ENCODE measurements around the gene PLXNA2.

Gene PLXNA2

DNA sequence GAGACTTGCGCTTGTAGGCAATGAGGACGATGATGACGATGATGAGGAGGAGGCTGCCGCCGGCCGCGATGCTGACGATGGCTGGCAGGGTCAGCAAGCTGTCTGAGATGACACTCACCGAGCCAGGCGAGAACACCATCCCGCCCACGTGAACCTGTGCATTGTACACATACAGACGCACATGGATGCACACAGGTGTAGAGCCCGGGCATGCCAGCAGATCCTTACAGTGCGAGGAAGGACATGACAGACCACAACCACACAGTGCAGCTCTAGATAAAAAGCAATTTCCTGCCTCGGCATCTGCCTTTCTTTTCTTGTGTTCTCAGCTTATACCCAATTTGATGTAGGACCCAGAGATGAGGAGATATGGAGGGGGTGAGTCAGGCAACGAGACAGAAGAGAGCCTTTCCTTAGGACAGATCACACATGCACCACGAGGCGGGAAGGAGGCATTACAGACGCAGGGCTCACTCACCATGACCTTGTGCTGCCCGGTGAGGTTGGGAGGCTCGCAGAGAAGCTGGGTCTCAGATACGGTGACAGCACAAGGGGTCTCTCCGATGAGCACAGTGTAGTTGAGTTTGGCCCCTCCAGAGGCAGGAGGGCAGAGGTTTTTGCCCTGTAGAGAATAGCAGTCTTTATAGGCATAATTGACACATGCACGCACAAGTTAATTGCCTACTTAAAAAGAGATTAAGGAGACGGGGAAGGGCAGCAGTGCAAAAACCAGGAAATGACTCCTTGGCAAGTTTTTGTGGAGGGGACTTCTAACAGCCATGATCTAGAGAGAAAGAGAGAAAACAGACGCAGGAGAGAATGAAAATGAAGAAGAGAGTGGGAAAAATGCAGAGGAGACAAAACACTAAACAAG, 199.4 kb downstream of the PLXNA2 start:
- no peak for DNase-seq (ENCODE audit: low read depth, low spot score)

DNA sequence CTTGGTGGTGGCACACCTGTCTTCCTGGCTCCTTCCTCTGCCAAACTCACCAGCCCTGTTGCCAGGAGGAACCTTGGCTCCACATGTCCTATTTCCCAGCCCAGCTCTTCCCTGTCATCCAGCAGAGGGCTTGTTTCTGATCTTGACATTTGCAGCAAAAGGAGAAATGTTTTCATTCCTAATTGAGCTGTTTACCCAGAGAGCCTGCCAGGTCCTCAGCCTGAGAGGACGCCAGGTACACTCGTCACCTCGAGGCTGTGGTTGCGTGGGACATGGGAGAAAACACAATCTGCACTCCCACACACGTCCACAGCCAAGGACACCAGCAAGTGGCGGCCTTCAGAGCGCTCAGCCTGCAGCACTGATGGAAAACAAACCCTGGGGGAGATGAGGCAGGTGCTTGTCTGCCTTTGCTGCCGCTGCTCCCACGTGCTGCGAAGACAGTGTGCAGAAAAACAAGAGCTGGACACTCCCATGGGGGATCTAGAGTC, 200.4 kb downstream of the PLXNA2 start:
- no peak for DNase-seq (ENCODE audit: low read depth, low spot score)

DNA sequence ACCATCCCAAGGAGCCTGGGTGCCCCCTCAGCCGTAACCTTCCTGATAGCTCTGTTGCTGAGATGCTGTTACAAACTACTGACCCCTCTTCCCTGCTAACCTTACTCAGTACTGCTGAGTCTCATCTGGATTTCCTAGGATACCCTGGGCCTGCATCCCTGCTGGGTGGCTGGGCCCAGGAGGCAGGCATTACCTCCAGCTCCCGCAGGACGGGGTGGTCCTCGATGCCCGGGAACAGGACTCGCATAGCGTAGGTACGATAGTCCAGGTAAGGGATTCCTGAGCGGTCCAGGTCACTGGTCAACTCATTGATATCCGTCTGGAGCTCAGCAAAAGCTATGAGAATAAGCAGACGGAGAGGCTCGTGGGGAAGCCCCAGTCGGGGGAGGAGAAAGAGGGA, 201.3 kb downstream of the PLXNA2 start:
- DNase-seq (ENCODE audit: low read depth, low spot score) = no peak

GRCh38 chr1:208042041-208042615, 202.1 kb downstream of the PLXNA2 start:
- DNase-seq (ENCODE audit: low read depth, low spot score) = no peak

GRCh38 chr1:208041505-208041904, 202.7 kb downstream of the PLXNA2 start:
- no peak for DNase-seq (ENCODE audit: low read depth, low spot score)

DNA sequence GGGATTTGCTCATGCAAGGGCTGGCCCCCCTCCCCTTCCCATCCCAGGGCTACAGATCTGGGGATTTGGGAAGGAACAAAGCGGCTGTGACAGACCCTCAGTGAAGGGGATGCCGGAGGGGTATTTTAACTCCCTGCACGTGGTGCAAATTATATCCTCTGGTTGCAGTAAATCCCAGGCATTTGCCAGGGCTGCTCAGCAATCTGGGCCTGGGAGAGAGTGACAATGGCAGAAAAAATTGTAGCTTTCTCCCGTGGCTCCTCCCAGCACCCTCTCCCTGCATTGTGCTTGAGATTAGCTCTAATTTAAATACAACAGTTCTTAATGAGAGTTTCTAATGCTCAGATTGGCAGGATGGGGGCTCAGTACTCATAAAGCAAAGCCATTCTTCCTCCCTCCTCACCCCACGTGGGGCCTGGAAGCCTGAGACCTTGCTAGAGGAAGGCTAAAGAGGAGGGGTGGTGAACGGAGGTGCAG, 203.3 kb downstream of the PLXNA2 start:
- DNase-seq (ENCODE audit: low read depth, low spot score) = no peak

- no peak for DNase-seq (ENCODE audit: low read depth, low spot score)
Observed at GRCh38 chr1:208039536-208040332, 204.4 kb downstream of the PLXNA2 start.

GRCh38 chr1:208038303-208038702, 205.9 kb downstream of the PLXNA2 start:
- no peak for DNase-seq (ENCODE audit: low read depth, low spot score)

- no peak for DNase-seq (ENCODE audit: low read depth, low spot score)
Observed at GRCh38 chr1:208036918-208037766, 207.0 kb downstream of the PLXNA2 start.

- DNase-seq (ENCODE audit: low read depth, low spot score) = no peak
Observed at GRCh38 chr1:208036106-208036808, 207.9 kb downstream of the PLXNA2 start.

- no peak for DNase-seq (ENCODE audit: low read depth, low spot score)
Observed at GRCh38 chr1:208034135-208034534, 210.0 kb downstream of the PLXNA2 start.

GRCh38 chr1:208033236-208033635, 210.9 kb downstream of the PLXNA2 start:
- DNase-seq (ENCODE audit: low read depth, low spot score) = no peak

DNA sequence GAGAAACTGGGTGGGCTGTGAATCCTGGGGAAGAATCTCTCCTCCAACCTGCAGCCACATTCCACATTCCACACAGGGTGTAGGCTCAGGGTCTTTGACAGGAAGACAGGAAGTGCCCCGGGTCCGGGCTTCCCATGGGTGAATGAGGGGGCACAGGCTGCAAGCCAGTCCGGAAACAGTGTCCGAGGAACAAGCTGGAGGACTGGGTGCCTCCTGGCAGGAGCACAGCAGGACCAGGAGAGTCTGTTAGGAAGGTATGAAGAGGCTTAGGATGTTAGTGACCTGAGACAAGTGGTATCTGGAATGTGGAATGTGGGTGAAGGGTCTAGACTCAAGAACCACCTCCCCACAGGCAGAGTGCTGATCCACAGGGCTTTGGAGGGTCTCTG, 212.3 kb downstream of the PLXNA2 start:
- no peak for DNase-seq (ENCODE audit: low read depth, low spot score)

DNA sequence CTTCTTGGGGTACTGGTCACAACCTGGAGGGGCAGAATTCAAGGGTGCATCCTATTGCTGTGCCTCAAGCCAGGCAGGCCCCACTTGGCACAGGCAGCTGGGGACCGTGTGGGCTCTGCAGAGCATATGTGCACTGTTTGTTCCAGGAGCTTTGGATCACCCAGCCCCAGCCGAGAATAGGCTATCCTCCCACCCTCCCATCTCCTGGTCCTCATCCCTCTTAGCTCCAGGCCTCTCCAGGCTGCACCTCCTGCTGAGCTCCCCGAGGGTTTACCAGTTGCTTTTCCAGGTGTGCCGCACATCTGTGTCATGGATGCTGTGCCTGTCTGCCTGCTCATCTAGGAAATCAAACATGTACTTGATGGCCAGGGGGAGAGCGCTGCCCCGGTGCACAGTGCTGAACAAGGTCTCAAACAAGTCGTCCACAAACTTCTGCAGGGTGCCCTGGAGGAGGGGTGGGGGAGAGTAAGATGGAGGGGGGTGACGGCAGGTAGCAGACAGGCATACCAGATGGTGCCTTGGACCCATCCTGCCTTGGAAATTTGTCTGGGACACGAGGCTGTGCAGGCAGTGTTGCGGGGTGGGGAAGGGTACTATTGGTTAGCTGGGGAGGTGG, 212.8 kb downstream of the PLXNA2 start:
- DNase-seq (ENCODE audit: low read depth, low spot score) = no peak

DNA sequence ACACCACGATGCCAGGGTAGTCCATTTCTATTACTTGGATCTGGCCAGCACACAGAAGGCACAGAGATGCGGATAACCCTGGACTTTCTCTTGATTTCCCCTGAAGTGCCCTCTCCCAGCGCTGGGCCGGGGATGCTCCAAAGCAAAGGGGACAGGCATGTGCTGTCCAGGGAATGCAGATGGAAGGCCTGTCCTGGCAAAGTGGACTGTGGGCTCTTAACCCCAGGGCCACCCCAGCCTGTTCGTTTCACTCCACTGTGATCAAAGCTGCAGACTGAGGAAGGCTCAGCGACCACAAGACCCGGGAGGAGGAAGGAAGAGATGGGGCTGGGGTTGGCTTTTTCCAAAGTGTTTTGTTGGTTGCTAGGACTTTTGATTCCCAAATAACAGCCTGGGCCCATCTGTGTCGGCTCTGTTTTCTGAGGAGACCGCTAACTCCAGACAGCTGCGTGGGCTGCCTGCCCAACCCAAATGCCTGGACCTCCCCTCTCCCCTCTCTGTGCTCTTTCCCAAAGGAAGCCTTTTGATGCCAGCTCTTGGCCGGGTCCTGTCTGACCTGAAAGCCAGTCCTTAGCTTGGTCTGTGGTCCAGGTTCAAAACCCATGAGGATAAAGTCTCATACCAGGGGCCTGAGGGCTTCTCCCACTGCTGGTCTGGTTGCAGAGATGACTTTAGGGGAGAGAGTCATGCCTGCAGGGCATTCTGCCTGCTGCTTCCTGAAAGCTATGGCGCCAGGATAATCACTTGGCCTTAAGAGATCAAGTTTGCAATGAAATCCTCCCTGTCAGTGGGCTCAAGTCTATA, 213.7 kb downstream of the PLXNA2 start:
- no peak for DNase-seq (ENCODE audit: low read depth, low spot score)

DNA sequence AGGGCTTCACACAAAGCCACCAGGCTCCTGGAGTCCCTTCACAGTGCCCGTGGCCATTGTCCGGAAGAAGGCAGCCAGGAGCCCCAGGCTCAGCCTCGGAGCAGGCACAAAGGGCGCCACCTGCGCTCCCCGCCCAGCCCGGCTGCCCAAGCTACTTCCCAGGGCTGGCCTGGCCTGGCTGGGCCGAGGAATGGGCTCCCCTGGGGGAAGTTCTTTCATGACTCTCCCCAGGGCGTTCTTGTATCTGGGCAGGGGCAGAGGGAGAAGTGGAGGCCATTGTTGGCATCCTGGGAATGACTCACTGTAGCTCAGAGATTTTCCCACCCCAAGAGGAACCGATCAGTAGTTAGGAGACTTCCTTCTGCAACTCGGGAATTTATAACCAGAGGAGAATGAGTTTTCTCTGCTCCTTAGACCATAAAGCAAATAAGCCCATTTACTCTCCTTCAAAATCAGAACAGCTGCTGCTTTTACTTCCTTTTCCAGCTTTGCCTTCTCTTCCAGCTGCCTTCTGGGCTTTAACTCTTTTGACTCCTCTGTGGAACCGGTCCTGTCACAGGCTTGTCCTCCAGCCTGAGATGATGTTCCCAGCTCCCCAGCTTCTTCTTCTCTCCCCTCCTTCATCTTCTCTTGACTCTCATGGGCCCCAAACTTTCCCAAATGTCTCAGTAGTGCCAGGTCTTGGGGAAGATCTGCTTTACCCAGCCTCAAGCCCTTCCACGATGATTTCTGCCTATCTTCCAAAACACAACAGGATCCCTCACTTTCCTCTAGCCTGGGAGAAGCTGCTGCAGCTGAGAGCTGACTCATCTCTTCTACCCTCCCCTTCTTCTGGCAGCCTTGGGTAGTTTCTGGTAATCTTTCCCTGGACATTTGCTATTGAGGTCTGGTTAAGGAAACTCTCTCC, 214.6 kb downstream of the PLXNA2 start:
- DNase-seq (ENCODE audit: low read depth, low spot score) = peak; percentile 41

- DNase-seq (ENCODE audit: low read depth, low spot score) = no peak
Observed at GRCh38 chr1:208028526-208028925, 215.7 kb downstream of the PLXNA2 start.

- DNase-seq (ENCODE audit: low read depth, low spot score) = no peak
Observed at GRCh38 chr1:208027861-208028260, 216.3 kb downstream of the PLXNA2 start.
